NT2/D1 (cell line): ENCODE data around the gene PTPN18.

Source experiments
- YY1 ChIP-seq: IDR thresholded peaks from 2 replicates; pipeline ENCODE4 v1.6.1; 2011; ENCODE audit not compliant: insufficient read length, insufficient read depth
- ZNF274 ChIP-seq: IDR thresholded peaks from 2 replicates; pipeline ENCODE4 v1.6.1; 2011; ENCODE audit warnings: mild to moderate bottlenecking, low read depth, low read length

DNA sequence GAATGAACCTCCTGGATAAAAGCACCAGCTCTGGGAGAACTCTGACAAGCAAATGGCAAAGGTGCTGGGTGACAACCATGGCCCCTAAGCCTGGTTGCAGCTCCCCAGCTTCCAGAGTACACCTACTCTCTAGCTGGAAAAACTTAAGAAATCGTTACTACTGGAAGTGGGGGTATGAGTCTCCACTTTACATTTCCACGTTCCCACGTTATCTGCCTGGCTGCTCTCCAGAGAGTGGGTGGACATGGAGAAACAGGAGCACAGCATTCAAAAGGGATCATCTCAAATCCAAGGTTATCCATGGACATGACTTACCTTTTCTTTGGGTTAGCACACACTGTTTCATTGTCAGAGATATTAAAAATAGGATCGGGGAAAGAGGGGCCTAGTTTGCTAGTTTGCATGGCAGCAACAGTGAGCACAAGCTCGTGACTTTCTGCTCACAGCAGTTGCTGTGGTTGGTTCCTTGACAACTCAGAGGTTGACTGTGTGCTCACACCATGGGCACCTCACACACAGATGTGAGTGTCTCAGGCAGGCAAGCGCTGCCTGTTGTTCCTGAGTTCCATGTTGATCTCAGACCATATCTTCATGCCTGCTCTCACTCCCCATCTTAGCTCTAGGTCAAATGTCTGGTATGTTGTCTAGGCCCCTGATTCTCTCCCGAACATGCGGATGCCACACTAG, 32.5 kb downstream of the PTPN18 start:
- no peak for TF ChIP-seq ZNF274
- TF ChIP-seq YY1: no peak
